Neuronal stem cell (in vitro differentiated cells): ENCODE measurements around the gene VIT.

ENCODE experiments used
- DNase-seq: peaks from one replicate; pipeline ENCODE4 v3.0.0-alpha.2; 2013; ENCODE audit warnings: low spot score
- H2AFZ ChIP-seq: one replicate; pipeline ENCODE4 v1.6.1; 2013; ENCODE audit warnings: mild to moderate bottlenecking, low read length, inconsistent platforms
- H2AK5ac ChIP-seq: 2 replicates; pipeline ENCODE4 v1.6.1; 2013; ENCODE audit warnings: low read depth, mild to moderate bottlenecking, inconsistent platforms, low read length, moderate library complexity, mixed read lengths
- H2BK120ac ChIP-seq: 2 replicates; pipeline ENCODE4 v1.6.1; 2013; ENCODE audit warnings: low read depth, mild to moderate bottlenecking, inconsistent platforms, low read length, moderate library complexity, mixed read lengths
- H2BK12ac ChIP-seq: one replicate; pipeline ENCODE4 v1.6.1; 2013; ENCODE audit warnings: low read length, inconsistent platforms
- H2BK15ac ChIP-seq: 2 replicates; pipeline ENCODE4 v1.6.1; 2013; ENCODE audit warnings: mild to moderate bottlenecking, low read length, inconsistent platforms, mixed read lengths
- H2BK5ac ChIP-seq: one replicate; pipeline ENCODE4 v1.6.1; 2013; ENCODE audit warnings: inconsistent platforms, mild to moderate bottlenecking, low read length, moderate library complexity
- H3K14ac ChIP-seq: one replicate; pipeline ENCODE4 v1.6.1; 2013; ENCODE audit warnings: low read length, inconsistent platforms
- H3K18ac ChIP-seq: 2 replicates; pipeline ENCODE4 v1.6.1; 2013; ENCODE audit warnings: low read length, inconsistent platforms
- H3K23ac ChIP-seq: 2 replicates; pipeline ENCODE4 v1.6.1; 2013; ENCODE audit warnings: low read depth, mild to moderate bottlenecking, mixed read lengths, low read length, inconsistent platforms; ENCODE audit not compliant: poor library complexity
- H3K27ac ChIP-seq: replicated peaks from 3 replicates; pipeline ENCODE4 v1.5.1; 2013; ENCODE audit warnings: low read length, inconsistent platforms
- H3K27me3 ChIP-seq, 3 experiments: 2 replicates each; pipeline ENCODE4 v1.6.1; 2013; ENCODE audit warnings: low read length in 3 of 3, mild to moderate bottlenecking in 2 of 3, inconsistent platforms in 1 of 3, low read depth in 1 of 3, mixed read lengths in 1 of 3, moderate library complexity in 1 of 3; ENCODE audit not compliant: control insufficient read depth in 3 of 3, insufficient read depth in 3 of 3
- H3K36me3 ChIP-seq, 2 donors: replicated peaks in 1 of 2; 2 replicates each; pipeline ENCODE4 v1.6.1; 2013; ENCODE audit warnings: low read length in 2 of 2; ENCODE audit not compliant: control insufficient read depth in 2 of 2, insufficient read depth in 2 of 2
- H3K4ac ChIP-seq: 2 replicates; pipeline ENCODE4 v1.6.1; 2013; ENCODE audit warnings: inconsistent platforms, mild to moderate bottlenecking, low read length, moderate library complexity
- H3K4me1 ChIP-seq, 2 donors: 1 replicate in 1 of 2; 2 replicates in 1 of 2; pipeline ENCODE4 v1.6.1; 2013; ENCODE audit warnings: low read length in 2 of 2, low read depth in 1 of 2; ENCODE audit not compliant: control insufficient read depth in 2 of 2, insufficient read depth in 1 of 2
- H3K4me2 ChIP-seq: one replicate; pipeline ENCODE4 v1.6.1; 2013; ENCODE audit warnings: mild to moderate bottlenecking, low read length, inconsistent platforms; ENCODE audit not compliant: insufficient read depth, poor library complexity, severe bottlenecking
- H3K4me3 ChIP-seq, 2 donors: 2 replicates each; pipeline ENCODE4 v1.5.1; 2013; ENCODE audit warnings: low read length in 2 of 2, mild to moderate bottlenecking in 2 of 2, inconsistent platforms in 1 of 2, moderate library complexity in 1 of 2
- H3K79me1 ChIP-seq: one replicate; pipeline ENCODE4 v1.6.1; 2013; ENCODE audit warnings: low read depth, mild to moderate bottlenecking, inconsistent platforms, low read length, moderate library complexity
- H3K9ac ChIP-seq: one replicate; pipeline ENCODE4 v1.6.1; 2013; ENCODE audit warnings: mild to moderate bottlenecking, low read depth, low read length, inconsistent platforms; ENCODE audit not compliant: poor library complexity
- H3K9me3 ChIP-seq, 2 donors: replicated peaks in 1 of 2; 2 replicates each; pipeline versions ENCODE3 to v1.6.1; 2013; ENCODE audit warnings: low read length in 2 of 2, mild to moderate bottlenecking in 2 of 2, inconsistent platforms in 1 of 2, low read depth in 1 of 2, mixed read lengths in 1 of 2, moderate library complexity in 1 of 2; ENCODE audit not compliant: control insufficient read depth in 2 of 2, insufficient read depth in 1 of 2
- H4K8ac ChIP-seq: one replicate; pipeline ENCODE4 v1.6.1; 2013; ENCODE audit warnings: low read depth, mild to moderate bottlenecking, inconsistent platforms, low read length, moderate library complexity
- H4K91ac ChIP-seq: one replicate; pipeline ENCODE4 v1.6.1; 2013; ENCODE audit warnings: low read length, low read depth, mild to moderate bottlenecking, inconsistent platforms; ENCODE audit not compliant: poor library complexity
- WGBS, 2 donors: extraction: QIAGEN DNeasy Blood & Tissue Kit; methylation state at CpG; one replicate each; pipeline ENCODE4 v1.1.7; 2013; ENCODE audit warnings: missing lambda C conversion rate in 2 of 2, mixed read lengths in 1 of 2; ENCODE audit not compliant: insufficient read length in 2 of 2, insufficient replicate concordance in 1 of 2; ENCODE audit errors: extremely low coverage in 2 of 2; 5-methylcytosine and 5-hydroxymethylcytosine counted together

Gene VIT

DNA sequence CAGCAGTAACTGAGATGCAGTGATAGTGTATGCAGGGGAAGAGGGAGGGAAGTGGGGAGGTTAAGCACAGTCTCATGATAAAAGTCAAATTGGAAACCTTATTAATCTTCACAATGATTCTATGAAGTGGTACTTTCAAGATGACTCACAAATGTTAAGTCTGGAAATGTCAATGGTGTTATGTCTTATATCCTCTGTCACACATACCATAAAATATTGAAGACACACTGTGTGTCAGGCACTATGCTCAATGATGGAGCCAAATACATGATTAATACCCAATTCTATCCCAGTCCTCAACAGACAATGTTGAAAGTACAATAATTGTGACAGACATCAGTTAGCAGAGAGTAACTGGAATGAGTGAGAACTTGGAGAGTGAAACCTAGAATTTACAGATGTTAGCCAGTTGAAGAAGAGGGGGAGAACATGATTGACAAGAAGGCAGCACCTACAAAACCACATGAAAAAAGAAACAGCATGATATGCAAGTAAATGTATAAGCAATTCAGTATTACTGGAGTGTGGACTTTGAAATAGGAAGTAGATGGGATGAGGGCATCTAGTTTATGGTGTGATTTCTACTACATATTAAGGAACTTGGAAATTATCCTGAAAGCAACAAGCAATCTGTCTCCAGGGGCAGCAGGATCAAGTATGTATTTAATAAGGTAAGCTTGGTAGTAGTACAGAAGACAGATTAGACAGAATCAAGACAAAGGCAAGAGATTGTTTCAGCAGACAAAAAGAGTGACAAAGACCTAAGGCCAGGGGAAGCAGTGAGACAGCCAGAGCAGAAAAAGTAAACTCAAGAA lies 162.3 kb downstream of the VIT start:
- Histone ChIP-seq H4K8ac (no peak overlapping the region), H2AFZ (no peak overlapping the region), H3K4me3 (no peak overlapping the region), H3K4me2 (no peak overlapping the region), H3K79me1 (no peaks in the 10 kb centered on the region), H3K27me3 (no peaks in the 10 kb centered on the region), H3K18ac (no peak overlapping the region), H2BK12ac (no peak overlapping the region), H4K91ac (no peak overlapping the region), H3K27ac (no peak overlapping the region), H3K4me1 (no peaks in the 10 kb centered on the region), H3K9ac (no peak overlapping the region), H3K36me3 (peaks cover 0 to 63% of the 10 kb centered on the region in 2 donors), H2BK15ac (no peak overlapping the region), H2AK5ac (no peak overlapping the region), H3K23ac (no peak overlapping the region), H2BK5ac (no peak overlapping the region), H3K4ac (no peak overlapping the region), H3K9me3 (peaks cover 0 to 1% of the 10 kb centered on the region in 2 donors), H2BK120ac (no peak overlapping the region), H3K14ac (no peak overlapping the region)
- DNase-seq, result no peak

DNA sequence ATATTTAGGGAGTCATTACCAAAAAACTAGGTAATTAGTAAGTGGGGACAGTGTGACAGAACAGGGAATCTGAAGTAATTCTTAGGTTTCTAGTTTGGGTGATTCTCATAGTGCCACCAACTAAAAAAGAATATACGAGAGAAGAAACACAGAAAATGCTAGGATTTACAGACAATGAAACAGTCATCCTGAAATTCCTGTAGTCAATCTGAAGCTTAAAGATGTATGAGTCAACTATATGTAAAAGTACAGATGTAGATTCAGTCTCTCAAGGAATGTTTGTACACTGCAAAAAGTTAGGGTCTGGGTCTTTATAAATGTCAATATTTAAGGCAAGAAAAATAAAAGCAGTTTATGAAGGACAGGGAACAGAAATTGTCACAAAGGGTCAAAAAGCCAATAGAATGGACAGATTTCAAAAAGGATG lies 162.9 kb downstream of the VIT start:
- no peak overlapping the region for H3K18ac ChIP-seq
- H3K4me1 ChIP-seq, result no peaks in the 10 kb centered on the region
- no peak overlapping the region for H3K27ac ChIP-seq
- no peak overlapping the region for H2BK120ac ChIP-seq
- peaks cover 0 to 5% of the 10 kb centered on the region in 2 donors for H3K9me3 ChIP-seq
- no peak overlapping the region for H4K91ac ChIP-seq
- no peak overlapping the region for H3K4me2 ChIP-seq
- H4K8ac ChIP-seq, result no peak overlapping the region
- H3K36me3 ChIP-seq, result peaks cover 0 to 64% of the 10 kb centered on the region in 2 donors
- no peak overlapping the region for H3K14ac ChIP-seq
- H2BK15ac ChIP-seq, result no peak overlapping the region
- no peak overlapping the region for H2AFZ ChIP-seq
- H3K79me1 ChIP-seq, result no peaks in the 10 kb centered on the region
- no peak overlapping the region for H3K9ac ChIP-seq
- no peak overlapping the region for H3K4ac ChIP-seq
- no peak overlapping the region for H2BK5ac ChIP-seq
- H2AK5ac ChIP-seq, result no peak overlapping the region
- H3K27me3 ChIP-seq, result no peaks in the 10 kb centered on the region
- no peak for DNase-seq
- no peak overlapping the region for H3K4me3 ChIP-seq
- no CpG with 5 or more reads among the region's 1 CpG for WGBS, 2 donors
- no peak overlapping the region for H3K23ac ChIP-seq
- H2BK12ac ChIP-seq, result no peak overlapping the region

DNA sequence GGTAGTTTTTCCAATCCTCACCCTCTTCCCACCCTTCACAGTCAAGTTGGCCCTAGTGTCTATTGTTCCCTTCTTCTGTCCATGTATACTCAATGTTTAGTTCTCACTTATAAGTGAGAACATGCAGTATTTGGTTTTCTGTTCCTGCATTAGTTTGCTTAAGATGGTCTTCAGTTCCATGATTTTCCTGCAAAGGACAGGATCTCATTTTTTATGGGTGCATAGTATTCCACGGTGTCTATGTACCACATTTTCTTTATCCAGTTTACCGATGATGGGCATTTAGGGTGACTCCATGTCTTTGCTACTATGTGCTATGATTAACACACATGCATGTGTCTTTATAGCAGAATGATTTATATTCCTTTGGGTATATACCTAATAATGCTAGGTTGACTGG lies 165.4 kb downstream of the VIT start:
- no peak overlapping the region for H2AFZ ChIP-seq

More for the DNA sequence above, 165.4 kb downstream of the VIT start:
- no peak overlapping the region for H4K91ac ChIP-seq
- no peaks in the 10 kb centered on the region for H3K79me1 ChIP-seq
- H3K9ac ChIP-seq, result no peak overlapping the region
- no peak for DNase-seq
- H3K18ac ChIP-seq, result no peak overlapping the region
- WGBS, 2 donors, result no CpG with 5 or more reads among the region's 2 CpGs
- no peak overlapping the region for H2BK15ac ChIP-seq
- no peaks in the 10 kb centered on the region for H3K4me1 ChIP-seq
- H3K4me2 ChIP-seq, result no peak overlapping the region
- no peak overlapping the region for H3K23ac ChIP-seq
- H3K27ac ChIP-seq, result no peak overlapping the region
- H3K36me3 ChIP-seq, result peaks cover 0 to 70% of the 10 kb centered on the region in 2 donors
- no peak overlapping the region for H2BK120ac ChIP-seq
- no peak overlapping the region for H2BK5ac ChIP-seq
- H2AK5ac ChIP-seq, result no peak overlapping the region
- H3K4ac ChIP-seq, result no peak overlapping the region
- no peak overlapping the region for H3K4me3 ChIP-seq
- no peak overlapping the region for H4K8ac ChIP-seq
- H3K14ac ChIP-seq, result no peak overlapping the region
- H3K9me3 ChIP-seq, result peaks cover 0 to 5% of the 10 kb centered on the region in 2 donors
- H2BK12ac ChIP-seq, result no peak overlapping the region
- H3K27me3 ChIP-seq, result no peaks in the 10 kb centered on the region
